ENCODE data around the gene JAG2. TPM values are rescaled to one million over a fixed set of nuclear protein-coding genes. Genes with fewer than 3 reads are reported as not detected.

The JAG2 gene
- total RNA-seq, 1 experiment from 2014 or later, result 85.9 TPM

GRCh38 chr14:105214324-105214915 is 45.8 kb upstream of the JAG2 start:
- ChIA-PET CTCF (no interaction called here), POLR2A (no interaction called here), RAD21 (ENCODE audit: low non-redundant PET in 1 of 2, low total read pairs in 2 of 2, uncharacterized antibody in 2 of 2, unreplicated experiment in 2 of 2) (no interaction called here)
- Histone ChIP-seq H4K20me1 (ENCODE audit: insufficient read depth) (no peaks in the 10 kb centered on the region), H3K4me3 (replicated peaks in 1 of 2; ENCODE audit: low read depth in 1 of 2, low read length in 2 of 2) (no peak overlapping the region), H3K4me1 (ENCODE audit: control insufficient read depth in 1 of 2, insufficient read depth in 2 of 2, low read length in 2 of 2) (no peaks in the 10 kb centered on the region), H3K27ac (ENCODE audit: low read depth, low read length) (no peak overlapping the region), H3K9ac (ENCODE audit: low read length) (no peak overlapping the region), H3K27me3 (ENCODE audit: insufficient read depth, low read length) (no peaks in the 10 kb centered on the region), H3K9me3 (ENCODE audit: control insufficient read depth in 1 of 2, insufficient read depth in 1 of 2, low read depth in 1 of 2, low read length in 2 of 2) (no peaks in the 10 kb centered on the region), H2AFZ (ENCODE audit: low read depth, low read length, poor library complexity, severe bottlenecking) (no peak overlapping the region), H3K79me2 (ENCODE audit: insufficient read depth, low read length) (no peaks in the 10 kb centered on the region), H3K36me3 (ENCODE audit: control insufficient read depth in 1 of 2, insufficient read depth in 2 of 2, low read length in 2 of 2) (peaks cover 0 to 5% of the 10 kb centered on the region in 2 experiments; a peak in 2 of 4 replicates), H3K9me2 (ENCODE audit: insufficient read depth) (no peaks in the 10 kb centered on the region), H3K4me2 (ENCODE audit: low read length) (no peak overlapping the region)
- intact Hi-C loops (cut with micrococcal nuclease), result no loop called here
- TF ChIP-seq SRF (IDR thresholded peaks at IDR 0.05; ENCODE audit: low read depth) (no peak), FOSL1 (IDR thresholded peaks at IDR 0.05; ENCODE audit: low read depth) (no peak), RAD21 (IDR thresholded peaks at IDR 0.05; ENCODE audit: low read depth) (no peak), POLR2A (IDR thresholded peaks at IDR 0.05; ENCODE audit: borderline replicate concordance, extremely low read depth, insufficient read depth, insufficient read length) (no peak), YY1 (IDR thresholded peaks at IDR 0.05; ENCODE audit: extremely low read depth, insufficient replicate concordance, low read depth, low read length) (no peak), ELF1 (IDR thresholded peaks at IDR 0.05; ENCODE audit: borderline replicate concordance, low read depth) (no peak), TCF7L2 (IDR thresholded peaks at IDR 0.05; ENCODE audit: borderline replicate concordance, extremely low read depth, insufficient read depth, insufficient read length) (no peak), POLR2AphosphoS5 (IDR thresholded peaks at IDR 0.05; ENCODE audit: low read depth, low read length) (no peak)
- TF ChIP-seq, protein P1, sequence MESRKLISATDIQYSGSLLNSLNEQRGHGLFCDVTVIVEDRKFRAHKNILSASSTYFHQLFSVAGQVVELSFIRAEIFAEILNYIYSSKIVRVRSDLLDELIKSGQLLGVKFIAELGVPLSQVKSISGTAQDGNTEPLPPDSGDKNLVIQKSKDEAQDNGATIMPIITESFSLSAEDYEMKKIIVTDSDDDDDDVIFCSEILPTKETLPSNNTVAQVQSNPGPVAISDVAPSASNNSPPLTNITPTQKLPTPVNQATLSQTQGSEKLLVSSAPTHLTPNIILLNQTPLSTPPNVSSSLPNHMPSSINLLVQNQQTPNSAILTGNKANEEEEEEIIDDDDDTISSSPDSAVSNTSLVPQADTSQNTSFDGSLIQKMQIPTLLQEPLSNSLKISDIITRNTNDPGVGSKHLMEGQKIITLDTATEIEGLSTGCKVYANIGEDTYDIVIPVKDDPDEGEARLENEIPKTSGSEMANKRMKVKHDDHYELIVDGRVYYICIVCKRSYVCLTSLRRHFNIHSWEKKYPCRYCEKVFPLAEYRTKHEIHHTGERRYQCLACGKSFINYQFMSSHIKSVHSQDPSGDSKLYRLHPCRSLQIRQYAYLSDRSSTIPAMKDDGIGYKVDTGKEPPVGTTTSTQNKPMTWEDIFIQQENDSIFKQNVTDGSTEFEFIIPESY (IDR thresholded peaks at IDR 0.05; ENCODE audit: extremely low read depth, insufficient replicate concordance, low read length), result no peak
- ATAC-seq (no peak), DNase-seq (ENCODE audit: low read depth, low spot score) (no peak)
- no TSS peak for BruUV-seq (replicated peaks)
